Epidermal melanocyte (primary cell): ENCODE results near the gene MITF.
A peak's percentile ranks its signal among the peaks of the same experiment; 100 is the strongest.

Experiments used
- DNase-seq: peaks from one replicate; pipeline ENCODE4 v3.0.0; 2011; ENCODE audit warnings: low spot score; ENCODE audit not compliant: insufficient read length

Gene MITF

GRCh38 chr3:69948246-69948862, 209.1 kb downstream of the MITF start:
- DNase-seq: no peak

- no peak for DNase-seq
Observed at GRCh38 chr3:69951616-69952015, 212.4 kb downstream of the MITF start.

GRCh38 chr3:69959581-69959980, 220.3 kb downstream of the MITF start:
- no peak for DNase-seq

GRCh38 chr3:69961706-69962439, 222.6 kb downstream of the MITF start:
- no peak for DNase-seq

- DNase-seq: no peak
Observed at GRCh38 chr3:69963643-69964042, 224.4 kb downstream of the MITF start.

GRCh38 chr3:69967156-69967555, 227.9 kb downstream of the MITF start:
- no peak for DNase-seq

GRCh38 chr3:69970827-69971226, 231.6 kb downstream of the MITF start:
- no peak for DNase-seq

GRCh38 chr3:69972672-69973071, 233.4 kb downstream of the MITF start:
- DNase-seq: no peak

GRCh38 chr3:69976021-69976420, 236.8 kb downstream of the MITF start:
- DNase-seq: no peak

- DNase-seq: no peak
Observed at GRCh38 chr3:69983546-69984265, 244.4 kb downstream of the MITF start.

- DNase-seq: no peak
Observed at GRCh38 chr3:69985266-69985665, 246.0 kb downstream of the MITF start.

GRCh38 chr3:69986419-69986818, 247.2 kb downstream of the MITF start:
- no peak for DNase-seq

GRCh38 chr3:69987833-69988232, 248.6 kb downstream of the MITF start:
- no peak for DNase-seq

- no peak for DNase-seq
Observed at GRCh38 chr3:69993757-69994156, 254.5 kb downstream of the MITF start.

- DNase-seq: no peak
Observed at GRCh38 chr3:69994919-69995318, 255.7 kb downstream of the MITF start.

- DNase-seq: peak; percentile 42
Observed at GRCh38 chr3:69997631-69998307, 258.5 kb downstream of the MITF start.

- no peak for DNase-seq
Observed at GRCh38 chr3:69998759-69999139, 259.5 kb downstream of the MITF start.

- DNase-seq: no peak
Observed at GRCh38 chr3:69999140-70000027, 260.1 kb downstream of the MITF start, which contains the start of gene SAMMSON. Gene SAMMSON, plus strand, starts transcription at chr3:69999733.

GRCh38 chr3:70000028-70000410, 260.8 kb downstream of the MITF start:
- no peak for DNase-seq

GRCh38 chr3:70000563-70001081, 261.4 kb downstream of the MITF start:
- DNase-seq: no peak

- no peak for DNase-seq
Observed at GRCh38 chr3:70003119-70003518, 263.9 kb downstream of the MITF start.
